H9 (cell line): Measurements from ENCODE around the gene PLXNA4. TPM values are rescaled to one million over a fixed set of nuclear protein-coding genes. Genes with fewer than 3 reads are reported as not detected.

Source experiments
- DNase-seq: peaks from one replicate; pipeline ENCODE4 v3.0.0-alpha.2; 2017
- H2AFZ ChIP-seq: one replicate; pipeline ENCODE4 v1.6.1; 2013; ENCODE audit warnings: mild to moderate bottlenecking, low read length, control low read depth, moderate library complexity
- H2AK5ac ChIP-seq: 2 replicates; pipeline ENCODE4 v1.6.1; 2013; ENCODE audit warnings: low read length, control low read depth, mixed read lengths; ENCODE audit not compliant: insufficient read length
- H2BK120ac ChIP-seq: one replicate; pipeline ENCODE4 v1.6.1; 2013; ENCODE audit warnings: low read depth, mild to moderate bottlenecking, low read length, control low read depth, inconsistent platforms; ENCODE audit not compliant: poor library complexity, severe bottlenecking
- H2BK12ac ChIP-seq: 2 replicates; pipeline ENCODE4 v1.6.1; 2013; ENCODE audit warnings: low read length, control low read depth, mixed read lengths, low read depth; ENCODE audit not compliant: insufficient read length
- H2BK15ac ChIP-seq: 2 replicates; pipeline ENCODE4 v1.6.1; 2013; ENCODE audit warnings: low read depth, low read length, control low read depth
- H2BK20ac ChIP-seq: one replicate; pipeline ENCODE4 v1.6.1; 2013; ENCODE audit warnings: low read depth, mild to moderate bottlenecking, low read length, control low read depth, inconsistent platforms; ENCODE audit not compliant: poor library complexity, severe bottlenecking
- H2BK5ac ChIP-seq: 2 replicates; pipeline ENCODE4 v1.6.1; 2013; ENCODE audit warnings: low read length, control low read depth, mixed read lengths; ENCODE audit not compliant: insufficient read length
- H3K14ac ChIP-seq: 2 replicates; pipeline ENCODE4 v1.6.1; 2013; ENCODE audit warnings: low read length, control low read depth; ENCODE audit not compliant: insufficient read depth
- H3K18ac ChIP-seq: 2 replicates; pipeline ENCODE4 v1.6.1; 2013; ENCODE audit warnings: low read depth, mild to moderate bottlenecking, mixed read lengths, low read length, control low read depth; ENCODE audit not compliant: insufficient read length
- H3K23ac ChIP-seq: 2 replicates; pipeline ENCODE4 v1.6.1; 2013; ENCODE audit warnings: low read length, control low read depth, mixed read lengths, low read depth; ENCODE audit not compliant: insufficient read length
- H3K23me2 ChIP-seq: 2 replicates; pipeline ENCODE4 v1.6.1; 2013; ENCODE audit warnings: low read depth, mild to moderate bottlenecking, mixed read lengths, low read length, control low read depth; ENCODE audit not compliant: insufficient read length, poor library complexity, severe bottlenecking
- H3K27ac ChIP-seq: 2 replicates; pipeline ENCODE4 v1.5.1; 2013; ENCODE audit warnings: low read length, control low read depth, mixed read lengths, low read depth; ENCODE audit not compliant: insufficient read length
- H3K27me3 ChIP-seq: 2 replicates; pipeline ENCODE4 v1.6.1; 2013; ENCODE audit warnings: low read length, control low read depth, inconsistent platforms; ENCODE audit not compliant: insufficient read depth
- H3K4ac ChIP-seq: 2 replicates; pipeline ENCODE4 v1.6.1; 2013; ENCODE audit warnings: low read depth, mild to moderate bottlenecking, control low read depth, inconsistent platforms, low read length, moderate library complexity
- H3K4me1 ChIP-seq: 2 replicates; pipeline ENCODE4 v1.6.1; 2013; ENCODE audit warnings: low read length, control low read depth, inconsistent platforms; ENCODE audit not compliant: insufficient read depth
- H3K4me2 ChIP-seq: 2 replicates; pipeline ENCODE4 v1.6.1; 2013; ENCODE audit warnings: low read length, control low read depth, mixed read lengths; ENCODE audit not compliant: insufficient read length, insufficient read depth
- H3K56ac ChIP-seq: 2 replicates; pipeline ENCODE4 v1.6.1; 2013; ENCODE audit warnings: low read depth, mild to moderate bottlenecking, mixed read lengths, low read length, control low read depth; ENCODE audit not compliant: insufficient read length
- H3K79me1 ChIP-seq: 2 replicates; pipeline ENCODE4 v1.6.1; 2013; ENCODE audit warnings: low read depth, mild to moderate bottlenecking, moderate library complexity, low read length, control low read depth, inconsistent platforms; ENCODE audit not compliant: insufficient read depth, poor library complexity, severe bottlenecking
- H3K79me2 ChIP-seq: 2 replicates; pipeline ENCODE4 v1.6.1; 2013; ENCODE audit warnings: low read length, control low read depth, inconsistent platforms; ENCODE audit not compliant: insufficient read depth
- H3K9ac ChIP-seq: 2 replicates; pipeline ENCODE4 v1.6.1; 2013; ENCODE audit warnings: low read length, control low read depth, mixed read lengths; ENCODE audit not compliant: insufficient read length; ENCODE audit errors: extremely low read depth
- H3K9me3 ChIP-seq: one replicate; pipeline ENCODE4 v1.6.1; 2013; ENCODE audit warnings: low read depth, low read length, inconsistent platforms; ENCODE audit not compliant: control insufficient read depth
- H3T11ph ChIP-seq: one replicate; pipeline ENCODE4 v1.6.1; 2013; ENCODE audit warnings: mild to moderate bottlenecking, low read length, control low read depth, inconsistent platforms
- H4K20me1 ChIP-seq: one replicate; pipeline ENCODE4 v1.6.1; 2013; ENCODE audit not compliant: control insufficient read depth, insufficient read length, insufficient read depth
- H4K5ac ChIP-seq: 2 replicates; pipeline ENCODE4 v1.6.1; 2013; ENCODE audit warnings: low read depth, mild to moderate bottlenecking, mixed read lengths, low read length, control low read depth; ENCODE audit not compliant: insufficient read length
- H4K8ac ChIP-seq: replicated peaks from 2 replicates; pipeline ENCODE4 v1.6.1; 2013; ENCODE audit warnings: low read length, control low read depth, mixed read lengths, low read depth; ENCODE audit not compliant: insufficient read length
- H4K91ac ChIP-seq: 2 replicates; pipeline ENCODE4 v1.6.1; 2013; ENCODE audit warnings: low read depth, mild to moderate bottlenecking, moderate library complexity, mixed read lengths, low read length, control low read depth; ENCODE audit not compliant: insufficient read length
- H3K27ac Mint-ChIP-seq, 3 experiments: 2 replicates in 2 of 3; 3 replicates in 1 of 3; pipeline ENCODE4 v1.8.0; 2020 to 2021; ENCODE audit warnings: mixed read lengths in 3 of 3, mild to moderate bottlenecking in 1 of 3, moderate library complexity in 1 of 3
- H3K27me3 Mint-ChIP-seq: 2 replicates; pipeline ENCODE4 v1.8.0; 2021; ENCODE audit warnings: low read depth, mild to moderate bottlenecking, moderate library complexity, mixed read lengths
- H3K36me3 Mint-ChIP-seq, 3 experiments: 2 replicates in 2 of 3; 3 replicates in 1 of 3; pipeline ENCODE4 v1.8.0; 2020 to 2021; ENCODE audit warnings: low read depth in 3 of 3, mixed read lengths in 3 of 3; ENCODE audit not compliant: insufficient read depth in 1 of 3
- H3K4me1 Mint-ChIP-seq, 2 experiments: 2 replicates each; pipeline ENCODE4 v1.8.0; 2020; ENCODE audit warnings: mixed read lengths in 2 of 2
- H3K4me3 Mint-ChIP-seq, 2 experiments: 2 replicates in 1 of 2; 3 replicates in 1 of 2; pipeline ENCODE4 v1.8.0; 2020 to 2021; ENCODE audit warnings: mild to moderate bottlenecking in 2 of 2, mixed read lengths in 2 of 2, moderate library complexity in 1 of 2
- H3K9me3 Mint-ChIP-seq, 2 experiments: 2 replicates in 1 of 2; 3 replicates in 1 of 2; pipeline ENCODE4 v1.8.0; 2020; ENCODE audit warnings: mild to moderate bottlenecking in 2 of 2, mixed read lengths in 2 of 2, moderate library complexity in 1 of 2
- CTCF ChIP-seq: fragments of 200-600 bp; sonication (generic); conservative IDR thresholded peaks from 3 replicates; pipeline ENCODE4 v1.8.0; 2021; ENCODE audit warnings: antibody characterized with exemption, mild to moderate bottlenecking
- WGBS: extraction: QIAGEN DNeasy Blood & Tissue Kit; methylation state at CpG from one replicate; pipeline ENCODE4 v1.1.7; 2013; ENCODE audit warnings: missing lambda C conversion rate, low lambda C conversion rate, mixed read lengths; ENCODE audit not compliant: insufficient read length; ENCODE audit errors: extremely low coverage; 5-methylcytosine and 5-hydroxymethylcytosine counted together
- total RNA-seq: library from RNA; stranded (reverse); gene quantifications from 2 replicates; pipeline ENCODE4 v1.2.1, GENCODE V29; 2021

Gene PLXNA4
- total RNA-seq, 1 experiment from 2014 or later: 0.35 TPM

- Histone ChIP-seq H2BK120ac (no peak overlapping the region), H3K27me3 (no peaks in the 10 kb centered on the region), H3K4me2 (no peak overlapping the region), H2BK5ac (no peak overlapping the region), H3K56ac (no peak overlapping the region), H2AK5ac (no peak overlapping the region), H4K91ac (no peak overlapping the region), H3K23me2 (no peaks in the 10 kb centered on the region), H3K79me1 (no peaks in the 10 kb centered on the region), H3K4me1 (no peaks in the 10 kb centered on the region; the same call in 1 of the 2 replicates), H3K79me2 (no peaks in the 10 kb centered on the region), H3K4ac (no peak overlapping the region), H2BK15ac (no peak overlapping the region), H3K9me3 (no peaks in the 10 kb centered on the region), H2BK12ac (no peak overlapping the region), H3K23ac (no peak overlapping the region), H3K14ac (no peak overlapping the region), H3K27ac (no peak overlapping the region), H4K8ac (no peak overlapping the region), H4K5ac (no peak overlapping the region), H4K20me1 (no peaks in the 10 kb centered on the region), H2AFZ (no peak overlapping the region), H3K18ac (no peak overlapping the region), H3T11ph (no peak overlapping the region), H3K9ac (no peak overlapping the region), H2BK20ac (no peak overlapping the region)
- Mint-ChIP-seq H3K4me3 (no peak overlapping the region), H3K27me3 (peaks cover 5% of the 10 kb centered on the region), H3K4me1 (peaks cover 25 to 30% of the 10 kb centered on the region in 2 experiments), H3K9me3 (peaks cover 0 to 2% of the 10 kb centered on the region in 2 experiments; a peak in 1 of 5 replicates), H3K27ac (no peak overlapping the region), H3K36me3 (peaks cover 0 to 2% (median 0%) of the 10 kb centered on the region in 3 experiments; a peak in 1 of 7 replicates)
- no CpG with 5 or more reads among the region's 10 CpGs for WGBS
- TF ChIP-seq CTCF: no peak
- DNase-seq: no peak
These were observed 394.9 kb downstream of the PLXNA4 start for GRCh38 chr7:132181371-132181770.
